HG03196 (cell line): ENCODE results near the gene IL17RA.
"Not testable (repeated sequence)": the region's sequence is repeated elsewhere in the genome, so short reads cannot be mapped to it uniquely, and the experiment has no call there.

Experiments used
- ATAC-seq: cut with Tn5 transposase; IDR thresholded peaks from one replicate; pipeline ENCODE4 v1.9.1; 2021; ENCODE audit not compliant: unreplicated experiment

Gene IL17RA

DNA sequence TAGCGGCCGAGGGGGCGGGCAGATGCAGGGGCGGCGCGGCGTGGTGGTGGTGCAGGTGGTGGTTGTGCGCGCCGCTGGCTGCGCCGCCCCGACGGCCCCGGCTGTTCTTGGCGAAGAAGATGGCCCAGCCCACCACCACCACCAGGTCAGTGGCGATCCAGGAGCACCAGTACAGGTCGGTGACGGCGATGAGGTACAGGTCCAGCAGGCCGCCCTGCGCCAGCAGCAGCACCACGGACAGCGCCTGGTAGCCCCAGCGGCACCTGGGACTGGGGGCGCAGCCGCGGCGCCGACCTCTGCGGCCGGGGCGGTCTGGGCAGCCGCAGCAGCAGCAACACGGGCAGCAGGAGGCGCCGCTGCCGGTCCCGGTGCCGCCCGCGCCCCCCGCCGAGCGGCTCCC is 35.5 kb downstream of the IL17RA start:
- ATAC-seq = no peak

DNA sequence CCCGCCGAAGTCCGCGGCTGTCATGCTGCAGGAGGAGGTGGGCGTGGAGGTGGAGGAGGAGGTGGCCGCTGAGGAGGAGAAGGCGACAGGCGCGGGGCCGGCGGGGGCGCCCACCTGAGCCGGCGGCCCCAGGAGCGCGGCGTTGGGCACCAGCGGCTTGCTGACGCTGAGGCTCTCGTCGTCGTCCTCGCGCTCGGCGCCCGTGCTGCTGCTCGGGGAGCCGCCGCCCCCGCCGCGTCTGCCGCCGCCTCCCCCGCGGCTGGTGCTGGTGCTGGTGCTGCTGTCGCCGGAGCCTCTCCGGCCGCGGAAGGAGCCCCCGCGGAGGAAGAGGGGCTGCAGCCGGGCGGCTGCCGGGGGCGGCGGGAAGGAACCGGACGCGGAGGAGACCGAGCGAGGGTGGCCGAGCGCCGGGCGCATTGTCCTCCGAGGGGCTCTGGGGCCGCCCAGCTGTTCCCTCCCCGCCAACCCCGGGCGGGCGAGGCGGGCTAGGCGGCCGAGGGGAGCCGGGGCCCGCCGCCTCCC is 36.0 kb downstream of the IL17RA start:
- no peak for ATAC-seq

DNA sequence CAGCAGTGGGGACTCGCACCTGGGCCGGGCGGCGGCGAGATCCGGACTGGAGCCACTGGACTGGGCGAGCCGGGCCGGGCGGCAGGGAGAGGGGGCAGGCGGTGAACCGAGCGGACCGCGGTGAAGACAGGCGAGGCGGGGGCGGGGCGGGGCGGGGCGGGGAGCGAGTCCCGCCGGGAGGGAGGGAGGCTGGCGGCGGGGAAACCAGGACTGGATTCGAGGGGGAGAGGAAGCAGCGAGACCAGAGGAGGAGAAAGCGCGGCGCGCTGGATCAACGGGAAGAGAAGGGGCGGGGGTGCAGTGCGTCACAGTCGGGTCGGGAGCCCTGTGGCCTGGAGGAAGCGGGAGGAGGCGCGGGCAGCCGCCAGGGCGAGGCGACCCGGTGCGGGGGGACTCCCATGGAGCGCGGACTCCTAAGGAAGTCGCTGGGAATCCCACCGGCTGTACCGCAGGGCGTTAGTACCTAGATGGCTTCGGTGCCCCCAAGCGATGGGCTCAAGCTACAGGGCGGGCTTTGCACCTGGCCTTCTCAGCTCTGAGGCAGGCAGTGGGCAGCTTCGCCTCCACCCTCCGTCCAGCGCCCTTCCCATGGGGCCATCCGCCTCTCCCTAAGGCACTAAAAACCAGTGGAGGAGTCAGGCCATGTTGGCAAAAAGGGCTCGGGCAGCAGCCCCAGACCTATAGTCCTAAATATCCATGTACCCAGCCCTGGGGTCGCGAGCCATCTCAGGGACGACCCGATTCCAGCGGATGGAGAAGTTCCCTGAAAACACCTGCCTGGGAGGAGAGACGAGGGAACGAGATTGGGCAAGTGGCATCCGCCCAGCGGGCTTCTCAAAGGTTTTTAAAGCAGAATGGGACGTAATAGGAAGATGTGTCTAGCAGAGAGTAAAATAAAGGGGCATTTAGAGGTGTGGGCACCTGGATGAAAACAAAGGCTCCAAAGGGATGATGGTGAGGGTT is 36.7 kb downstream of the IL17RA start, which contains the start of gene TMEM121B:
TMEM121B (minus strand) TSS at position 128 of the 963 bp plus-strand sequence. CDS start 233 bp downstream, outside the sequence.
- no peak for ATAC-seq

DNA sequence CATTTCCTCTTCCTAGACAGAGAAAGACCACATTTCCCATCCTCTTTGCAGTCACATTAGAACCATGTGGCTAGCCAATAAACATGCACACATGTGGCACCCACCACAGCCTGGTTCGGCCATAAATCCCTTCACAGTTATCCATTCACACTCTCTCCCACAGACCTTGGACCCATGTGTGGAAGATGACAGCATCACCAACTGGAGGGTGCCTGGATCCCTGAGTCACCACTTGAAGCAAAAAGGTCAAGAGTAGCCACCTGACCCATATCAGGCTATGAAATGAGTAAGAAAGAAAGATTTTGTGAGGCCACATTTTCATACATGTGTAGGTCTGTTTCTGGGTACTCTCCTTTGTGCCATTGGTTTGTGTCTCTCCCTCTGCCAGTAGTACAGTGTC is 45.4 kb downstream of the IL17RA start:
- no peak for ATAC-seq

DNA sequence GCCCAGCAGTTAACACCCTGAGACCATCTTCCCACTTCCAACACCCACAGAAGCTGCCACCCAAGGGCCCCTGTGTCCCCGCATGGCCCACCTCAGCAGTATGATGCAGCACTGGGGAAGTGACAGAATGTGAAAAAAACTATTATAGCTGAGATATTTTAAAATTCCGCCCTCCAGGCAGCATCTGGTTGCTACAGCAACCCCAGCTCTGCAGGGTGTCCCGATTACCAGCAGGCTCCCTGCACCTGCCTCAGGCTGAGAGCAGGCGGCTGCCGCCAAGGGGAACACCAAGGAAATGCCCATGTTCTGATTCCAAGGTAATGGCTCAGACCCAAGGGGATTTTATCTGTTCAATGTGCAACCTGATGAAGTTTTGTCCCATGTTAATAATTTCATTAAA is 46.9 kb downstream of the IL17RA start:
- ATAC-seq = no peak

DNA sequence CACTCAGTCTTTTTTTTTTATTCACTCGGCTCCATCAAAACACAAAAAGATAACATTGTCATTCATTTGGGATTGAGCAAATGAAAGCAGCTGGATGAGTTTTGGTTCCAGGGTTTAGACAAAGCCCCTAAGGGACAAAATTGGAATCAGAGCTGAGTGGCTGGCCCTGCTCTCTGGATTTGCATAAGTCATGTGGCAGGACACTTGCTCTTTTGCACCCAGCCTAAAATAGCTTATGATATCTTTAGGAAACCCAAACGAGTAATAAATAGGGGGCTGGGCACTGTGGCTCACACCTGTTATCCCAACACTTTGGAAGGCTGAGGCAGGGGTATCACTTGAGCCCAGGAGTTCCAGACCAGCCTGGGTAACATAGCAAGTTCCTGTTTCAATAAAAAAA is 47.3 kb downstream of the IL17RA start:
- no peak for ATAC-seq

DNA sequence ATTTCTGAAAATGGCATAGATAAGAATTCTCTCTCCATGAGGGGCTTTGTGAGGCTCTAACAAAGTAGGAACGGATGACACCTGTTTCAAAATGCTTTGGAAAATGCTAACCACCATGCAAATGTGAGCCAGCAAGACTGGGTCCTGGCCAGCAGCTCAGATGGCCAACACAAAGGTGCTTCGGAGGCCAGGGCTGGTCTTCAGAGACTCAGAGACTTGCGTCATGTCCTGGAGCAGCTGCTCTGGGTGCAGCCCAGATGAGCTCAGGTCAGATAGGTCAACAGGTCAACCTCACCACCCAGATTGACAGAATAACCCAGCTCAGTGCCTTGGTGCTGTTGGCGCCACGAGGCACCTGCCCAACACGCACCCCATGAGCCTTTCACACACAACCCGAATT is 48.3 kb downstream of the IL17RA start:
- no peak for ATAC-seq

DNA sequence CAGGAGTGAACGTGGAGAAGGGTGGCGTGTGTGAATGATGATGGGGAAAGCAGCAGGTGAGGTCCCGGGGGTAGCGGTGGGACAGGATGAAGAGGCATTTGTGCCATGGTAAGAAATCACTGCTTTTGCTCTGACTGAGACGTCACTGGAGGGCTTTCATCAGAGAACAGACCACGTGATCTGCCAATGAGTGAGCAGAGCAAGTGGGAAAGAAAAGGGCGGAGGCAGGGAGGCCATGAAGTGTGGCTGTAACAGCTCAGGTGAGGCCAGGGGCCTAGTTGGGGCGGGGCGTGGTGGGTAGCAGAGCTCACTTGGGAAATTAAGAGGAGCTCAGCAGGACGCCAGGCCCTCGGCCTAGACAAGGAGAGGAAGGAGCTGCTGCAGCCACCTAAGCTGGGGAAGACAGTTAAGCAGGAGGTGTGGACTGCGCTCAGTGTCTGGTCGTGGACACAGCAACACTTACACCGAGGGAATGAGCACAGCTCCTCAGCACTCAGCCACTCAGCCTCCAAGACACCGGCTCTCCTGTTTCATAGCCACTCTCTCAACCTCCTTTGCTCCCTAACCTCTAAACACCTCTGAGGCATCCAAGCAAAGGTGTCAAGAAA is 50.5 kb downstream of the IL17RA start:
- no peak for ATAC-seq

DNA sequence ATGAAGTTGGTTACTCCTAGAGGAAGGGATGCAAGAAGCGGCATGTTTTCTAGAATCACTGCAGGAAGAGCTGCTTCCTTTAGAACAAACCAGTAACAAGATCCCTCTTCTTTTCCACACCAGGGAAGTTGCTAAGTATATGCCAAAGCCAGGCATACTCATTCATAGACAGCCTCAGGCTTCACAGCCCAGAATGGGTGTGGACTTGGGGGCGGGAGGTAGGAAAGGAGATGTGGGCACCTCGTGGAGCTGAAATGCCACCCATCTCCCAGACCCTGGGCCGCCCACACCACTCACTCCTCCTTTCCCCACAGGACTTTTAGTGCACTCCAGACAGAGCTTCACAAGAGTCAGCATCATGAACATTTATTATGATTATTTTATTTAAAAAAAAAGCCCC is 52.4 kb downstream of the IL17RA start:
- no peak for ATAC-seq

DNA sequence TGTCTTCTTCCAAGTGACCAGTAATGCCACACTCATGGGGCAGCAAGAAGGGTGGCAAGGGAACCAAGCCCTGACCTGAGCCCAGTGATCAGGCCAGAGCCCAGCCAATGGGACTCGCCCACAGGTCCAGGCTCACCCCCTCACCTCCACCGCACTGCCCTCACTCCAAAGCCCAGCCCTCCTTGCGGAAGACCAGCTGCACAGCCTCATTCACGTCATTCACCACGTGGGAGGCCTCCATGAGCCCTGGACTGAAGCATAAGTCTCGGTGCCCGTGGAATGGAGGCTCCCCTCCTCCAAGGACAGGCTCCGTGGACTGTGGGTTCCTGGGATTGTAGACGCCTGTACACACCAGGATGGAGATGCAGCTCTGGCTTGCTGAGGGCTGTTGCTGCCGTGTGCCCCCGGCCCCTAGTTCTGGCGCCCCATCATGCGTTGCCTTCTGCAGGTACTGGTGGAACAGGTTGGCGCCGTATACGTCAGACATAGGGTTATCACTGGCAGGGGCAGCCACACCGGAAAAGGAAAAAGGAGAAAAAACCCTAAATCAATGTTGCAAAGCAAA is 53.1 kb downstream of the IL17RA start:
- no peak for ATAC-seq

DNA sequence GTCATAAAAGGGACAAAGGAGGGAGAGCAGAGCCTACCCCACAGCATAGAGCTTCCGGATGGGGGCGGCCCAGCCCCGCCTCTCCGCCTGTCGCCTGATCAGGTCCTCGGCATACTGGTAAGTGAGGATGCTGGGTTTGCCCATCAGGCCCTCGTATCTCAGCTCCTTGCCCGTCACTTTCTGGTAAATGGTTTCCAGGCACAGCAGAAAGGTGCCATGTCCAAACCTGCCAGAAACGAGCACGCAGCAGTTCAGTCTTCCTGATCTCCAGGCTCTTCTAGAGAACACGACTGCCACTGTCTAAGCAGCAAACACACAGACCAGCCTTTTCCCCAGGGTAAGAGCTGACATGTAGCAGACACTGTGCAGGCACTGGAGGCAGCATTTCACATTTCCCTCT is 53.7 kb downstream of the IL17RA start:
- no peak for ATAC-seq

DNA sequence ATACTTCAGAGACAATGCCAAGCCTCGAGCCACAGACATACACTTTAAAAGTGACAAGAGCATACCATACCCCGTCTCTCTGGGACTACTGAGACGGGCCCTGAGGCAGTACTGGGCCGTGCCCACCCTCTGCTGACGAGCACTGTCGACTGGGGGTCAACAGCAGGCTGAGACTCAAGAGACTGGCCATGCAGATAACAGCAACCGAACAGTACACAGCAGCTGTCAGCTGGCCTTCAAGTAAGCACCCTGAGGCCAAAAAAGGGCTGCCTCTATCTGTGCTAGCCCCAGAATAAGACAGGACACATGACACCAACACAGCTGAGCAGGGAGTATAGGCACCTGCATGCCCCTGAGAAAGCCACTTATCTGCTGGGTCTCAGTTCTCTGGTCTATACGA is 55.2 kb downstream of the IL17RA start:
- ATAC-seq = no peak

DNA sequence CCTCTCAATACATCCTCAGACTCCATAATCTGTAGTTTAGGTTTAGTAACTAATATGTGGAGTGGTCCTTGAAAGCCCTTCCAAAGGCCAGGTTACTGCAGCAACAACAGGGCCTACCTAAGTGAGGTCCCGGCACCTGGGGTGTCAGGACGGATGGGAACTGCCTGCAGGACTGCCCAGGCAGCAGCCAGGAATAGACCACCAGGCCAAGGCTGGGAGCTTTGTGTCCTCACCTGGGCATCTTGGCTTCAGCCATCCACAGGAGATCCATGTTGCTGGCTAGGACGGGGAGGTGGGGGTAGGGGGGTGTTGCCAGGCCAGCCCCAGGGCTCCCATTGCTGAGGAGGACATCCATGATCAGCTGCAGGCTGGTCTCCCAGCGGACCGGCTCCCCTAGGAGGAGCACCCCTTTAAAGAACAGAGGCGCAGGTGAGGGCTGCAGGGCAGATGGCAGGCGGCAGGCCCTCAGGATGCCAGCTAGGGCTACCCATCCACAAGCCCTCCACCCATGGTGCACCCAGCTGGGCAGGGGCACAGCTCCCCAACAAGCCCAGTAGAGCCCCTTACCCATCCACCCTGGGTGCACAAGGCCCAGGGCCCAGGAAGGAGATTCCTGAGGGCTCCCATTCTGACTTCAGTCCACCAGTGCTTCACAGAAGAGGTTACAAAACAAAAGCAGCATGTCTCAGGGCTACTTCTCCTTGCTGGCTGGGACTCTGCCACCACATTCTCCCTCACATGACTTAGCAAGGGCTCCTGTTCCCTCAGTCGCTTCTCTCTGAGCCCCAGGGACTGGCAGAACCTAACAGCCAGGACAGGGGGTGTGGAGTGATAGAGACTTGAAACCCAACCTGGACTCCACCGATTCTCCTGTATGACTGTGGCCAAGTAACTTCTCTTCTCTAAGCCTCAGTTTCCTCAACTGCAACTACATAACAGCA is 56.3 kb downstream of the IL17RA start:
- ATAC-seq = no peak

DNA sequence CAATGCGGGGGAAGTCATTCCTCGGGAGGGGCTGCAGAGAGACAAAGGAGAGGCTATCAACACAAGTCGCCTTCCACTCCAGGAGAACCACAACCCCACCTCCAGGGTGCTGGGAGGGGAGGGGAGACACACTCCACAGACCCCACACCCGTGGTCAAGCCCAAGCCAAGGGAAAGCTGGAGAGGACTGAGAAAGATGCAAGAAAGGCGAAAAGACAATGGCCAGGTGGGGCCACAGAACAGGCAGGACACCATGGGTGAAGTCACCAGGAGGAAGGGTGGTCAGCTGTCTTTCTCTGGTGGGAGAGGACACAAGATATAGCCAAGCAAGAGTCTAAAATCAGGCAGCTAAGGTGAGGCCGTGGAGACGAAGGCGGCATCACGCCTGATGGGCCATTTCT is 58.3 kb downstream of the IL17RA start:
- no peak for ATAC-seq

DNA sequence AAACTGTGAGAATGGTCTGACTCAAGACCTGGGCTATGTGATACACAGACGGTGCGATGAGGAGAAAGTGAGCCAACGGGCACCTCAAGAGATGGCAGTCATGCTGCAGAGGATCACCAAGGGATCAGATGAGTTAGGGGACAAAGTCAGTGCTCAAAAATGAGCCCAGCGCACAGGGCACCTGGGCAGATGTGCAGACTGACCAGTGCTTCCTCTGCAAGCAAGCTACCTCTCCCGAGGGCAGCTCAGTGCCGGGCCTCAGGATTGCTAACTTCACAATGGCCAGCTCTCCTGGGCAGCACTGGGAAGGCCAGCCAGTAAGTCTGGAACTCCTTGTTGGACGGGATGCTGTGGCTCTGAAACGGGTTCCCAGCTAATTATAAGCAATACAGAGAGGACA is 59.0 kb downstream of the IL17RA start:
- ATAC-seq = no peak

DNA sequence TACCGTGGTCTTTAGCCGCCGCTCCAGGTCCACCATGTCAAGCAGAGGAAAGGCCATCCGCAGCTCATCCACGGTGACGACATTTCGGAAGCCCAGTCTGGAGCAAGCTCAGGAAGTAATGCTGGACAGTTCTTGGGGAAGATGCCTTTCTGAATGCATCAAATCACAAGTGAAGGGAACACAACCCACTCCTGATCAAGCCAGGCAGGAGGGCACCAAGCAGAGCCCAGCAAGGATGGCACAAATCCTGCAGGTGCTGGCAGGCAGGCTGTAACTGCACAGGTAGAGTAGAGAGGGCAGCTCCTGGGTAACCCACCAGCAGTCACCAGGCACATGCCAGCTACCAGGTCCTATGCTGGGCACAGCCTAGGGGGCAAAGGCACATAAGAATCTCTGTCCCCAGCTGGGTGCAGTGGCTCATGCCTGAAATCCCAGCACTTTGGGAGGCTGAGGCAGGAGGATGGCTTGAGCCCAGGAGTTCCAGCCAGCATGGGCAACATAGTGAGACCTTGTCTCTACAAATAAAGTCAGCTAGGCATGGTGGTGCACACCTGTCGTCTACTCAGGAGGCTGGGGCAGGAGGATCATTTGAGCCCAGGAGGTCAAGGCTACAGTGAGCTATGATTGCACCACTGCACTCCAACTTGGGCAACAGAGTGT is 60.4 kb downstream of the IL17RA start:
- no peak for ATAC-seq

DNA sequence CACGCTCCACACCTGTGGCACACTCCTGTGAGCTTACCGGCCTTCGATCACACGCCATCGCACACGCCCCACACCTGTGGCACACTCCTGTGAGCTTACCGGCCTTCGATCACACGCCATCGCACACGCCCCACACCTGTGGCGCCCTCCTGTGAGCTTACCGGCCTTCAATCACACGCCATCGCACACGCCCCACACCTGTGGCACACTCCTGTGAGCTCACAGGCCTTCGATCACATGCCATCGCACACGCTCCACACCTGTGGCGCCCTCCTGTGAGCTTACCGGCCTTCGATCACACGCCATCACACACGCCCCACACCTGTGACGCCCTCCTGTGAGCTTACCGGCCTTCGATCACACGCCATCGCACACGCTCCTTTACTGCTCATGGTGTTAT is 62.7 kb downstream of the IL17RA start:
- not testable (repeated sequence) for ATAC-seq

DNA sequence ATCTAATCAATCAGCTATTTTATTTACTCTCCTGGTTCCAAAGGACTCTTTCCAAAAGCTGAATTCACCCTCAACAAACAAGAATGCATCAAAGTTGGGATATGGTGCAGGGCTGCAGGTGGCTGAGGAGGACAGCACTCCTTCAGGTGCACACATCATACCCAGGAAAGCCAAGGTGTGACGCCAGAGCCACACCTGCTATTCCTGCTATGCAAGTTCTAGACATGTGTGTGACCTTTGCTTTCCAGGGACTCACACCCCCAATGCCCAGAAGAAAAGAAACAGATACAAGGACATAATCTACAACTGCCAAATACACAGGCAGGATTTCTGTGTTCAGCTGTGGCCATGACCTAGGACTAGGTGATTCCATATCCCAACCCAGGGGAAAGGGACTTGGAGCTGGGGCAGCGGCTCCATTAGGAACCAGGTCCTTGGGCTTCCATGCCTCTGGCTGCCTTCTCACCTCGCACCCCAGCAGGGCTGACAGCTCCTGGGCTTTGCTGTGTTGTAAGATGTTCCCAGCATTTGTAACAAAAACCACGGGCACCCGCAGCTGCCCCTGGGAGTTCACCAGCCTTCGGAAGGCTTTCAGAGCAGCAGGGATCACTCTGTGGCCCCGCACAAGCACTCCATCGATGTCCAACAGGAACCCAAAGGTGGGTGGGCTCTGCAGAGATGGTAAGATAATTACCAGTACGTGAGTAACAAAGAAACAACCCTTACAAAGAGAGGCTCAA is 64.4 kb downstream of the IL17RA start:
- ATAC-seq = no peak

DNA sequence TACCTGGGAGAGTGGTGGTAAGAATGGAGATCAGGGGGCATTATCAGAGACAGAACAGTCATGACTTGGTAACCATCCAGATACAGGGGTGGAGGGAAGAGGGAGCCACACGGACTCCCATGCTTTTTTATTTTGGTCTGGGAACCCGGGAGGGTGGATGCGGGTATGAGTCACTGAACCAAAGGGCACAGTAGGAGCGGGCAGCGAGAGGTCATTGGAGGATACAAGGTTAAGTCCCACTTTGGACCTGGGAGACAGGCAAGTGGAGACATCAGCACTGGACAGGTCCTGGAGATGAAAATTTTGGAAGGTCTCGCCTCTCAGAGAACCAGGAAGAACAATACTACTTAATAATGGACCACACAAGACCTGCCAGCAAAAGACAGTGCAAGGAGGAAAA is 67.5 kb downstream of the IL17RA start:
- ATAC-seq = no peak
